Measurements from ENCODE around the gene TTI1.

GRCh38 chr20:38034108-38034649 is 923 bp upstream of the TTI1 start:
- TF ChIP-seq EZH2 (IDR thresholded peaks at IDR 0.05; ENCODE audit: insufficient read depth, low read length) (no peak), CTCF (IDR thresholded peaks at IDR 0.05; ENCODE audit: insufficient read depth, low read depth, low read length) (no peak)
